GM21528 (cell line): ENCODE data around the gene ANXA7.
"Not testable (repeated sequence)": the region's sequence is repeated elsewhere in the genome, so short reads cannot be mapped to it uniquely, and the experiment has no call there.

Experiments
- ATAC-seq: cut with Tn5 transposase; IDR thresholded peaks from one replicate; pipeline ENCODE4 v1.9.1; 2021; ENCODE audit warnings: mild to moderate bottlenecking, moderate library complexity; ENCODE audit not compliant: unreplicated experiment, low FRiP score

Gene ANXA7

GRCh38 chr10:73357166-73357565 is 56.7 kb downstream of the ANXA7 start:
- no peak for ATAC-seq

GRCh38 chr10:73344269-73344668 is 69.6 kb downstream of the ANXA7 start:
- no peak for ATAC-seq

GRCh38 chr10:73340121-73340520 is 73.7 kb downstream of the ANXA7 start:
- no peak for ATAC-seq

GRCh38 chr10:73339436-73339835 is 74.4 kb downstream of the ANXA7 start:
- no peak for ATAC-seq

- ATAC-seq = no peak
These were observed 75.0 kb downstream of the ANXA7 start for GRCh38 chr10:73338801-73339368.

GRCh38 chr10:73333202-73333601 is 80.7 kb downstream of the ANXA7 start:
- ATAC-seq = no peak

- no peak for ATAC-seq
These were observed 81.5 kb downstream of the ANXA7 start for GRCh38 chr10:73332379-73332778.

GRCh38 chr10:73328523-73328922 is 85.3 kb downstream of the ANXA7 start:
- ATAC-seq = not testable (repeated sequence)

GRCh38 chr10:73325290-73325689 is 88.6 kb downstream of the ANXA7 start:
- not testable (repeated sequence) for ATAC-seq
